Panc1 (cell line): ENCODE results near the gene DNM1L. TPM values are rescaled to one million over a fixed set of nuclear protein-coding genes. Genes with fewer than 3 reads are reported as not detected.

Experiments
- ATAC-seq: fragments of 200-7000 bp; cut with Tn5 transposase; 2 replicates; pipeline ENCODE4 v1.9.1; 2020; ENCODE audit warnings: mild to moderate bottlenecking, moderate library complexity
- BruUV-seq: library from RNA; stranded (reverse); fragments of 400-500 nt; replicated peaks from 2 replicates; lab custom pipeline; 2021; lab: Mats Ljungman, UMichigan
- CTCF ChIA-PET: fragments of 300-600 bp; sonication (Branson Sonifier 250); formaldehyde crosslinking; loops from one replicate; lab custom pipeline; 2022; ENCODE audit warnings: antibody characterized with exemption; lab: Charles Lee
- POLR2A ChIA-PET: fragments of 300-600 bp; sonication (Branson Sonifier 250); formaldehyde crosslinking; loops from one replicate; lab custom pipeline; 2022; ENCODE audit warnings: antibody characterized with exemption; lab: Charles Lee
- DNase-seq: peaks from one replicate; pipeline ENCODE4 v3.0.0-alpha.2; 2010; ENCODE audit warnings: low read depth, low spot score
- H3K27ac ChIP-seq: 2 replicates; pipeline ENCODE4 v1.5.1; 2011; ENCODE audit warnings: mild to moderate bottlenecking, low read length, inconsistent platforms
- H3K27me3 ChIP-seq: fragments of 200-500 bp; sonication (Bioruptor generic); 2 replicates; pipeline ENCODE4 v1.6.0; 2014; ENCODE audit warnings: low read length, inconsistent platforms; ENCODE audit not compliant: control insufficient read depth, insufficient read depth
- H3K36me3 ChIP-seq: fragments of 200-500 bp; sonication (Bioruptor generic); 2 replicates; pipeline ENCODE4 v1.5.1; 2014; ENCODE audit warnings: inconsistent platforms, mild to moderate bottlenecking, low read length, moderate library complexity; ENCODE audit not compliant: control insufficient read depth, insufficient read depth
- H3K4me1 ChIP-seq: 2 replicates; pipeline ENCODE4 v1.5.1; 2011; ENCODE audit warnings: inconsistent platforms, mild to moderate bottlenecking, low read length, moderate library complexity; ENCODE audit not compliant: control insufficient read depth, insufficient read depth
- H3K4me3 ChIP-seq, 2 experiments: 2 replicates each; pipeline ENCODE4 v1.5.1; 2011 to 2012; ENCODE audit warnings: low read depth in 2 of 2, low read length in 2 of 2, mild to moderate bottlenecking in 2 of 2, inconsistent platforms in 1 of 2, moderate library complexity in 1 of 2
- H3K9me3 ChIP-seq: fragments of 200-500 bp; sonication (Bioruptor generic); 2 replicates; pipeline ENCODE4 v1.5.1; 2014; ENCODE audit warnings: low read depth, mild to moderate bottlenecking, inconsistent platforms, low read length, moderate library complexity; ENCODE audit not compliant: control insufficient read depth, insufficient read depth
- CTCF ChIP-seq: fragments of 450-650 bp; IDR thresholded peaks from 2 replicates; pipeline ENCODE4 v1.5.1; 2017; ENCODE audit warnings: mild to moderate bottlenecking
- POLR2AphosphoS5 ChIP-seq: IDR thresholded peaks from 2 replicates; pipeline ENCODE4 v1.6.1; 2012; ENCODE audit warnings: mild to moderate bottlenecking, low read depth, low read length, moderate library complexity
- REST ChIP-seq, 2 experiments: IDR thresholded peaks; 2 replicates each; pipeline ENCODE4 v1.6.1; 2011 to 2012; ENCODE audit warnings: low read depth in 2 of 2, control low read depth in 1 of 2, low read length in 1 of 2, mild to moderate bottlenecking in 1 of 2, moderate library complexity in 1 of 2; ENCODE audit not compliant: insufficient read depth in 1 of 2
- SIN3A ChIP-seq: IDR thresholded peaks from 2 replicates; pipeline ENCODE4 v1.6.1; 2012; ENCODE audit warnings: low read depth, mild to moderate bottlenecking, low read length, moderate library complexity, borderline replicate concordance; ENCODE audit not compliant: insufficient read depth
- TCF7L2 ChIP-seq: IDR thresholded peaks from 2 replicates; pipeline ENCODE4 v1.6.1; 2011; ENCODE audit warnings: mild to moderate bottlenecking, low read depth, low read length, inconsistent platforms
- in situ Hi-C: cut with HindIII; loops from 2 replicates; pipeline ENCODE4 v1.10.0; 2016; ENCODE audit warnings: low sequenced_read_pairs, low pct_unique_long_range_greater_than_20kb
- intact Hi-C: fragments of 100-400 bp; cut with micrococcal nuclease; formaldehyde crosslinking; loops from one replicate; pipeline ENCODE4 v1.10.0; 2022; ENCODE audit not compliant: unreplicated experiment
- total RNA-seq: library from RNA; stranded (reverse); gene quantifications from one replicate; pipeline ENCODE4 v1.2.1, GENCODE V29; 2021; ENCODE audit not compliant: unreplicated experiment

The DNM1L gene
- total RNA-seq, 1 experiment from 2014 or later = 91.8 TPM

- ChIA-PET POLR2A (no interaction called here), CTCF (no interaction called here)
- TF ChIP-seq POLR2AphosphoS5 (no peak), SIN3A (no peak)
- no TSS peak for BruUV-seq
- Histone ChIP-seq H3K9me3 (no peaks in the 10 kb centered on the region), H3K4me1 (no peaks in the 10 kb centered on the region), H3K27me3 (no peaks in the 10 kb centered on the region), H3K4me3 (no peak overlapping the region), H3K27ac (no peak overlapping the region), H3K36me3 (peaks cover 54% of the 10 kb centered on the region)
- DNase-seq (no peak), ATAC-seq (no peak)
- intact Hi-C loops = loop anchor here (10.0 kb wide), 1 partner anchor 284 kb away; no protein-coding TSS in a partner anchor
- in situ Hi-C loops = no loop called here
Observed at GRCh38 chr12:32739279-32739678, 60.2 kb downstream of the DNM1L start.

- H3K36me3 ChIP-seq = peaks cover 64% of the 10 kb centered on the region
- POLR2A ChIA-PET = no interaction called here
- BruUV-seq = no TSS peak
Observed at GRCh38 chr12:32742133-32742532, 63.0 kb downstream of the DNM1L start.

More at GRCh38 chr12:32742133-32742532, 63.0 kb downstream of the DNM1L start:
- CTCF ChIA-PET = no interaction called here
- intact Hi-C loops (no loop called here), in situ Hi-C loops (no loop called here)
- H3K4me1 ChIP-seq = no peaks in the 10 kb centered on the region
- DNase-seq = no peak
- no peaks in the 10 kb centered on the region for H3K9me3 ChIP-seq
- no peaks in the 10 kb centered on the region for H3K27me3 ChIP-seq
- TF ChIP-seq POLR2AphosphoS5 (no peak), REST (IDR thresholded peaks at IDR 0.05; ENCODE audit: insufficient read depth in 1 of 2, low read depth in 2 of 2, low read length in 1 of 2) (no peak), TCF7L2 (no peak), CTCF (no peak), SIN3A (no peak)
- H3K27ac ChIP-seq = no peak overlapping the region
- no peak overlapping the region for H3K4me3 ChIP-seq
- no peak for ATAC-seq
